ENCODE measurements around the gene TRMT10B.

TRMT10B gene

DNA sequence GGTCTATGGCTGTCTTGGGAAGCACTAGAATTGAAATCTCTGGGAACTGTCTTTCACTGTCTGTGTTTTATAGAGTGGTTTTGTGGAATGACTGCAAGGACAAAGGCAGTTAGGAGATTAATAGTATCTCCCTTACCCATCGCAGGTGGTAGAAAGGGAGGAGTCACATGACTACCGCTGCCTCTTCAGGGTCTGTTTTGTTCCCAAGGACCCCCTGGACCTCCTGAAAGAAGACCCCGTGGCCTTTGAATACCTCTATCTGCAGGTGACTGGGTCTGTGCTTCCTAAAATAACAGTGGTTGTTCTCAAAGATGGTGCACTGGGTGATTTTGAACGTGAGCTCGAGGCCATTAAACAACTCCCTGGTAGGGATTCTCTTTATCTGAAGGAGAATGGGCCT lies 22.8 kb upstream of the TRMT10B start:
- H3K27ac ChIP-seq (ENCODE audit: low read length) = no peak overlapping the region
- no peaks in the 10 kb centered on the region for H3K36me3 ChIP-seq (ENCODE audit: control insufficient read depth in 2 of 2, insufficient read depth in 2 of 2, low read length in 2 of 2)
- no peak overlapping the region for H3K4me3 ChIP-seq (ENCODE audit: low read length in 2 of 2)
- no peak overlapping the region for H3K9ac ChIP-seq (ENCODE audit: low read length in 2 of 2)
- no peaks in the 10 kb centered on the region for H3K4me1 ChIP-seq (ENCODE audit: control insufficient read depth, insufficient read depth, low read length)
- H3K27me3 ChIP-seq (ENCODE audit: control insufficient read depth in 1 of 2, insufficient read depth in 2 of 2, low read length in 2 of 2) = peaks cover 0 to 13% of the 10 kb centered on the region in 2 donors
- H3K9me3 ChIP-seq (ENCODE audit: control insufficient read depth in 2 of 2, low read length in 2 of 2) = no peaks in the 10 kb centered on the region

GRCh38 chr9:37732086-37732741 lies 21.4 kb upstream of the TRMT10B start:
- H3K4me3 ChIP-seq (ENCODE audit: low read length in 2 of 2) = no peak overlapping the region
- no peaks in the 10 kb centered on the region for H3K4me1 ChIP-seq (ENCODE audit: control insufficient read depth, insufficient read depth, low read length)
- H3K9ac ChIP-seq (ENCODE audit: low read length in 2 of 2) = no peak overlapping the region
- no peak overlapping the region for H3K27ac ChIP-seq (ENCODE audit: low read length)
- H3K36me3 ChIP-seq (ENCODE audit: control insufficient read depth in 2 of 2, insufficient read depth in 2 of 2, low read length in 2 of 2) = no peaks in the 10 kb centered on the region
- H3K27me3 ChIP-seq (ENCODE audit: control insufficient read depth in 1 of 2, insufficient read depth in 2 of 2, low read length in 2 of 2) = peaks cover 0 to 11% of the 10 kb centered on the region in 2 donors
- H3K9me3 ChIP-seq (ENCODE audit: control insufficient read depth in 2 of 2, low read length in 2 of 2) = no peaks in the 10 kb centered on the region

- H3K9ac ChIP-seq (ENCODE audit: low read length in 2 of 2) = no peak overlapping the region
- no peaks in the 10 kb centered on the region for H3K9me3 ChIP-seq (ENCODE audit: control insufficient read depth in 2 of 2, low read length in 2 of 2)
- H3K4me3 ChIP-seq (ENCODE audit: low read length in 2 of 2) = no peak overlapping the region
- H3K4me1 ChIP-seq (ENCODE audit: control insufficient read depth, insufficient read depth, low read length) = no peaks in the 10 kb centered on the region
- no peaks in the 10 kb centered on the region for H3K36me3 ChIP-seq (ENCODE audit: control insufficient read depth in 2 of 2, insufficient read depth in 2 of 2, low read length in 2 of 2)
- no peak overlapping the region for H3K27ac ChIP-seq (ENCODE audit: low read length)
- peaks cover 0 to 9% of the 10 kb centered on the region in 2 donors for H3K27me3 ChIP-seq (ENCODE audit: control insufficient read depth in 1 of 2, insufficient read depth in 2 of 2, low read length in 2 of 2)
Measured at GRCh38 chr9:37732952-37733351, 20.7 kb upstream of the TRMT10B start.

DNA sequence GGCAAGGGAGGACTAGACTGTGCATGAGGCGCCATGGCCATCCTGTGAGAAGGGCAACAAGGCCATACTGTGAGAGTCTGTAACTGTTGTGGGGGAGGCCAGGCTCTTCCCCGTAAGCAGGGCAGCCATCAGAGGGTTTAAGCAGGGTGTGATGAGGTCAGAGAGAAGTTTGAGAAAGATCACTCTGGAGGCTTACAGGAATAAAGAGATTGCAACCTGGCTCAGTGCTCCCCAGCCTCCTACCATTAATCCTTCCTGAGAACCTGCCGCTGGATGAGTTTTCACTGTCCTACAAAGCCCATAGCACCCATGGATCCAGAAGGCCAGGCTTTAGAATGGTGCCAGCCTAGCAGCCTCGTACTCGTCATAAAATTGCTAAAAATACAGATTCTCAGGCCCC lies 14.4 kb upstream of the TRMT10B start:
- no peak overlapping the region for H3K9ac ChIP-seq (ENCODE audit: low read length in 2 of 2)
- H3K9me3 ChIP-seq (ENCODE audit: control insufficient read depth in 2 of 2, low read length in 2 of 2) = no peaks in the 10 kb centered on the region
- no peaks in the 10 kb centered on the region for H3K27me3 ChIP-seq (ENCODE audit: control insufficient read depth in 1 of 2, insufficient read depth in 2 of 2, low read length in 2 of 2)
- H3K4me3 ChIP-seq (ENCODE audit: low read length in 2 of 2) = no peak overlapping the region
- H3K4me1 ChIP-seq (ENCODE audit: control insufficient read depth, insufficient read depth, low read length) = no peaks in the 10 kb centered on the region
- H3K27ac ChIP-seq (ENCODE audit: low read length) = no peak overlapping the region
- H3K36me3 ChIP-seq (ENCODE audit: control insufficient read depth in 2 of 2, insufficient read depth in 2 of 2, low read length in 2 of 2) = no peaks in the 10 kb centered on the region

DNA sequence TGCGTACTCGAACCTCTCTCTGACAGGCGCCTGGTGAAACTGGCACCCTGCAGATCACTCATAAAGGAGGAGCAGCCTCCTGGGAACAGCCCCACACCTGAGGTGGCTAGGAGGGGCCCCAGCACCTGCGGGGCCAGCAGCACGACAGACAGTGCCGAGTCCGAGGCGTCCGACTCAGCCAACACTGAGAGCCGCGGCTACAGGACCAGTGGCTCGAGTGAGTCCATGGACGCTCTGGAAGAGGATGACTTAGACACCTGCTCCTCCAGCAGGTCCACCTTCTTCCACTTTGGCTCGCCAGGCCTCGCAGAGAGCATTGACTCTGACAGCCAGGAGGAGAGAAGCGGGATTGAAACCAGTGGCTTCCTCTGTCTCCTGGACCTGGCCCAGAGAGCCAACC lies 13.5 kb upstream of the TRMT10B start:
- Histone ChIP-seq H3K9me3 (ENCODE audit: control insufficient read depth in 2 of 2, low read length in 2 of 2) (no peaks in the 10 kb centered on the region), H3K36me3 (ENCODE audit: control insufficient read depth in 2 of 2, insufficient read depth in 2 of 2, low read length in 2 of 2) (no peaks in the 10 kb centered on the region), H3K27ac (ENCODE audit: low read length) (no peak overlapping the region), H3K9ac (ENCODE audit: low read length in 2 of 2) (no peak overlapping the region), H3K4me1 (ENCODE audit: control insufficient read depth, insufficient read depth, low read length) (no peaks in the 10 kb centered on the region), H3K27me3 (ENCODE audit: control insufficient read depth in 1 of 2, insufficient read depth in 2 of 2, low read length in 2 of 2) (no peaks in the 10 kb centered on the region), H3K4me3 (ENCODE audit: low read length in 2 of 2) (no peak overlapping the region)

GRCh38 chr9:37740631-37741328 lies 12.8 kb upstream of the TRMT10B start:
- no peaks in the 10 kb centered on the region for H3K4me1 ChIP-seq (ENCODE audit: control insufficient read depth, insufficient read depth, low read length)
- no peaks in the 10 kb centered on the region for H3K9me3 ChIP-seq (ENCODE audit: control insufficient read depth in 2 of 2, low read length in 2 of 2)

DNA sequence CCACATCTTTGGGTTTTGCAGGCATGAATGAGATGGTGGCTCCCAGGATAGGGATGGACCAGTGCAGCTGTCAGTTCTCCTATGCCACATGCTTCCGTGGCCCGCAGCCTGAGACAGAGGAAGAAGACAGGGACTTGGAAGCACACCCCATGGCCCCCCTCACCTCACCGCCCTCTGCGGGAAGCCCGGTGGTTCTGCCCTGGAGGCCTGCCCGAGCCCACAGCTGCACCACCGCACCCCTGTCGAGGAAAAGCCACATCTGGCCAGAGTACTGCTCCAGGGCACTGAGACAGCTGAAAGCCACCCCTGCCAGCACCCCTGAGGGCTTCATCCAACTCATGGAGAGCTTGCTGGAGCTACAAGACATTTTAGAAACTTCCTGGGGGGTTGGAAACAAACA lies 7.6 kb upstream of the TRMT10B start:
- H3K36me3 ChIP-seq (ENCODE audit: control insufficient read depth in 2 of 2, insufficient read depth in 2 of 2, low read length in 2 of 2) = no peaks in the 10 kb centered on the region
- no peak overlapping the region for H3K27ac ChIP-seq (ENCODE audit: low read length)
- no peaks in the 10 kb centered on the region for H3K4me1 ChIP-seq (ENCODE audit: control insufficient read depth, insufficient read depth, low read length)
- H3K9me3 ChIP-seq (ENCODE audit: control insufficient read depth in 2 of 2, low read length in 2 of 2) = no peaks in the 10 kb centered on the region
- no peaks in the 10 kb centered on the region for H3K27me3 ChIP-seq (ENCODE audit: control insufficient read depth in 1 of 2, insufficient read depth in 2 of 2, low read length in 2 of 2)
- no peak overlapping the region for H3K4me3 ChIP-seq (ENCODE audit: low read length in 2 of 2)
- H3K9ac ChIP-seq (ENCODE audit: low read length in 2 of 2) = no peak overlapping the region

More at GRCh38 chr9:37740631-37741328, 12.8 kb upstream of the TRMT10B start:
- H3K36me3 ChIP-seq (ENCODE audit: control insufficient read depth in 2 of 2, insufficient read depth in 2 of 2, low read length in 2 of 2) = no peaks in the 10 kb centered on the region
- no peak overlapping the region for H3K4me3 ChIP-seq (ENCODE audit: low read length in 2 of 2)
- H3K27ac ChIP-seq (ENCODE audit: low read length) = no peak overlapping the region
- H3K9ac ChIP-seq (ENCODE audit: low read length in 2 of 2) = no peak overlapping the region
- H3K27me3 ChIP-seq (ENCODE audit: control insufficient read depth in 1 of 2, insufficient read depth in 2 of 2, low read length in 2 of 2) = no peaks in the 10 kb centered on the region

DNA sequence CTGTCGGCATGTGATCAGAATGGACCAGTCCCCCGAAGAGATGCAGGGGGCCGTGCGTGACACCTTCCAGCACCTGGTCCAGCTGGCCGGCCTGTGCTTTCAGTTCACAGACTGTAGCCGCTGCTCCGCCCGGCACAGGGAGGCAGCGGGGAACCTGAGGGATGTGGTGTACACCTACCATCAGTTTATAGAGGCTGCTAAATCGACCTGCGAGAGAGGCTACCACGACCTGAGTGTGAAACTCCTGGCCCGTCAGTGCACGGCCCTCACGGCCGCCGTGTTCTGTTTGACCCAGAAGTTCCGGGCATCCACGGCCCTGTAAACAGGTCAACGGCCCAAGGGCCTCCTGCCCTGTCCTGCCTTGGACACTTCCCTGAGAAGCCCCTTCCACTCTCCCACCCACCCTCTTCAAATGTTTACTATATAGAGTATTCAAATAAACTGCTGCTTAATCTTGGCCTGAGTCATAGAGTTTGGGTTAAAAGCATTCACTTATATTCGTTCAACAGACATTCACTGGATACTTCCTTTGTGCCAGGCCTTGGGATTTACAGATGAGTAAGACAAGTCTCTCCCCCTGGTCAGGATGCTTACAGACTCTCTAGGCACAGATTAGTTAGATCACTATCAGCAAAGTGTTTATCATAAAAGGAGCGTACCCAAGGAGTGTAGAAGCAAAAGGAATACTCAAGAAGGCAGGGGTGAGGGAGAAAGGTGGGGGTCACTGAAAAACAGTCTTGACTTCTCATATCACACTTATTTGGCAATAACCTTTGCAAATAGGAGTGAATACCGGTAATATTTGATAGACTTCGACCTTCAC lies 6.9 kb upstream of the TRMT10B start:
- H3K4me1 ChIP-seq (ENCODE audit: control insufficient read depth, insufficient read depth, low read length) = no peaks in the 10 kb centered on the region
- no peak overlapping the region for H3K27ac ChIP-seq (ENCODE audit: low read length)
- no peak overlapping the region for H3K9ac ChIP-seq (ENCODE audit: low read length in 2 of 2)
- H3K27me3 ChIP-seq (ENCODE audit: control insufficient read depth in 1 of 2, insufficient read depth in 2 of 2, low read length in 2 of 2) = no peaks in the 10 kb centered on the region
- no peaks in the 10 kb centered on the region for H3K36me3 ChIP-seq (ENCODE audit: control insufficient read depth in 2 of 2, insufficient read depth in 2 of 2, low read length in 2 of 2)
- no peaks in the 10 kb centered on the region for H3K9me3 ChIP-seq (ENCODE audit: control insufficient read depth in 2 of 2, low read length in 2 of 2)
- no peak overlapping the region for H3K4me3 ChIP-seq (ENCODE audit: low read length in 2 of 2)

GRCh38 chr9:37747271-37747753 lies 6.3 kb upstream of the TRMT10B start:
- no peaks in the 10 kb centered on the region for H3K9me3 ChIP-seq (ENCODE audit: control insufficient read depth in 2 of 2, low read length in 2 of 2)
- H3K27ac ChIP-seq (ENCODE audit: low read length) = no peak overlapping the region
- no peaks in the 10 kb centered on the region for H3K36me3 ChIP-seq (ENCODE audit: control insufficient read depth in 2 of 2, insufficient read depth in 2 of 2, low read length in 2 of 2)
- H3K4me1 ChIP-seq (ENCODE audit: control insufficient read depth, insufficient read depth, low read length) = no peaks in the 10 kb centered on the region
- H3K4me3 ChIP-seq (ENCODE audit: low read length in 2 of 2) = no peak overlapping the region
- no peak overlapping the region for H3K9ac ChIP-seq (ENCODE audit: low read length in 2 of 2)
- no peaks in the 10 kb centered on the region for H3K27me3 ChIP-seq (ENCODE audit: control insufficient read depth in 1 of 2, insufficient read depth in 2 of 2, low read length in 2 of 2)

GRCh38 chr9:37749129-37749528 lies 4.5 kb upstream of the TRMT10B start:
- H3K4me1 ChIP-seq (ENCODE audit: control insufficient read depth, insufficient read depth, low read length) = peaks cover 5% of the 10 kb centered on the region
- no peaks in the 10 kb centered on the region for H3K36me3 ChIP-seq (ENCODE audit: control insufficient read depth in 2 of 2, insufficient read depth in 2 of 2, low read length in 2 of 2)

More at GRCh38 chr9:37749129-37749528, 4.5 kb upstream of the TRMT10B start:
- Histone ChIP-seq H3K27ac (ENCODE audit: low read length) (no peak overlapping the region), H3K27me3 (ENCODE audit: control insufficient read depth in 1 of 2, insufficient read depth in 2 of 2, low read length in 2 of 2) (no peaks in the 10 kb centered on the region), H3K9me3 (ENCODE audit: control insufficient read depth in 2 of 2, low read length in 2 of 2) (no peaks in the 10 kb centered on the region), H3K9ac (ENCODE audit: low read length in 2 of 2) (no peak overlapping the region), H3K4me3 (ENCODE audit: low read length in 2 of 2) (no peak overlapping the region)

All from stomach smooth muscle (tissue), 2 donors.